Activated CD4-positive, CD25-positive, alpha-beta regulatory T cell treated with anti-CD3 and anti-CD28 coated beads, Interleukin-2, amount 50 U/mL, for 16 hours (primary cell): ENCODE data around the gene FBXL16.

Source experiments
- DNase-seq: peaks from one replicate; pipeline ENCODE4 v3.0.0-alpha.2; 2020; ENCODE audit warnings: low read depth, low spot score

Gene FBXL16

DNA sequence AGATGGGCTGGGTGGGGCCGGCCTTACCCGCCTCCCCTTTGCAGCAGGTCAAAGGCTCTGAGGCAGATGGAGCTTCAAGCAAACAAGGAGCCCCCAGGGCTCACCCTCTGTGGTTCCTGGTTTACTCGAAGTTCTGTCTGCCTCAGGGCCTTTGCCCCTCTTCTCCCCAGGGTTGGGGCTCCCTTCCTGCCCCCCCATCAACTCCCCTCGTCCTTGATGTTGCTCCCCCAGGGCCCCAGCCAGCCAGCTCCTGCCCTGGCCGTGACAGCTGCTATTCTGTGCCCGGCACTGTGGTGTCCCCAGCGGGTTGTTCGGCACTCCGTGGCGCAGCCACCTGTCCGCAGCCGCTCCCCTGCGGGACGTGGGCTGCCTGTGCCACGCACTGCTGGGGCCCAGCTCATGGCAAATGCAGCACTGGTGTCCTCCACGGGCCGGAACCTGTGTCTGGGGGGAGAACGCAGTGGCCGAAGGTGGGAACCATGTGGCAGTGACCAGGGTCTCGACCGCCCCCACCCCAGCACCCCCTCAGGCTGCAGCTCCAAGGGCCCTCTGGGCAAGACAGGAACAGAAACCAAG, 5.0 kb upstream of the FBXL16 start:
- DNase-seq, result no peak

GRCh38 chr16:709566-710499, 4.2 kb upstream of the FBXL16 start:
- no peak for DNase-seq

GRCh38 chr16:708959-709358, 3.4 kb upstream of the FBXL16 start:
- no peak for DNase-seq

- no peak for DNase-seq
These were observed 2.4 kb upstream of the FBXL16 start for GRCh38 chr16:708019-708418.

DNA sequence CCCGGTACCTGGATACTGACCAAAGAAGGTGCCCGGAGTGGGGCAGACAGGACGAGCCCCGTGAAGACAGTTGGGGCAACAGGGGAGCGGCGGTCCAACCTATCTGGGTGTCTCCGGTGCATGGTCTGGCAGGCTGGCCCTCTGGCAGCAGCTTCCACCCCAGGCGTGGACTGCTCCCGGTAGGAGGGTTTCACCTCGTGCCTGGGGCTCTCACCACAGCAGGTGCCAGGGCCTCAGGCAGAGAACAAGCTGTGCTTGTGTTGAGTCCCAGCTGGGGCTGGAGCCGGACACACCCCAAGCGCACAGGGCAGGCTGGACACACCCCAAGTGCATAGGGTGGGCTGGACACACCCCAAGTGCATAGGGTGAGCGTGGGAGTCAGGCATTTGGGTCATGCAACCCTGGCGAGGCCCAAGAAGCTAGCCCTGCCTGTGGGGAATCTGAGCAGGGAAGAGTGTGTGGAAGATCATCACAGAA, 1.5 kb upstream of the FBXL16 start:
- no peak for DNase-seq

DNA sequence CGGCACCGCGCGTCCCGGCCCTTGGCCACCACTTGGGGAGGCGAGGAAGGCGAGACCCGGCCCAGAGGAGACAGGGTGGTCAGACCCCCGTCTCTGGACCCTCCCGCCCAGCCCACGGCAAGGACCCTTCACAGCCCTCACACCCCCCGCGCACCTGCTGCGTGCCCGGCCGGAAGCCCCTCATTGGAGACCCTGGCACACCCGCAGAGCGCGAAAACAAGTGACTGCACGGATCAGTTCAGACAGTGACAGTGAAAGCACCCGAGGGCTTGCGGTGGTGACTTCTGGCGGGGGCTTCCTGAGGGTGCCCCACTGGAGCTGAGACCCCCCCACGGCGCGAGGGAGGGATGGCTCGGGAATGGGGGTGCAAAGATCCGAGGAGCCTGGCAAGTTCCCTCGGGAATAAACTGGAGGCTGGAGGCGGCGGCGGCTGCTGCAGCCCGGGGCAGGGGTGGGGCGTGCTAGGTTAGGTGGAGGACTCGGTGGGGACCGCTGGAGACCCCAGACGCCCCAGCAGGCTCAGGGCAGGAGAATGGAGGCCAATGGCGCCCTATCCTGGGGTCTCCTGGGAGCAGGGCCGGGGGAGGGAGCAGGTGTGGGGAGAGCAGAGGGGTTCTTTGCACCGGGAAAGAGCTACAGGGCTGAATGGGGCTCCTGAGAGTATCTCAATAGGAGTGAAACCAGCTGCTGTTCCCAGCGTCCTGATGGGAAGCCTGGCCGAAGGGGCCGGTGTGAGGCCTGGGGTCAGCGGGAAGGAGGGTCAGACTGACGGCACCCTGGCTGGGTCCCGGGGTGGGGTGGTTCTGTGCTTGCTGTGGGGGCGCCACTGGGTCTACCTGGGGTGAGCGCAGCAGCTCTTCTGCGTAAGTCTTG, 824 bp upstream of the FBXL16 start:
- no peak for DNase-seq

DNA sequence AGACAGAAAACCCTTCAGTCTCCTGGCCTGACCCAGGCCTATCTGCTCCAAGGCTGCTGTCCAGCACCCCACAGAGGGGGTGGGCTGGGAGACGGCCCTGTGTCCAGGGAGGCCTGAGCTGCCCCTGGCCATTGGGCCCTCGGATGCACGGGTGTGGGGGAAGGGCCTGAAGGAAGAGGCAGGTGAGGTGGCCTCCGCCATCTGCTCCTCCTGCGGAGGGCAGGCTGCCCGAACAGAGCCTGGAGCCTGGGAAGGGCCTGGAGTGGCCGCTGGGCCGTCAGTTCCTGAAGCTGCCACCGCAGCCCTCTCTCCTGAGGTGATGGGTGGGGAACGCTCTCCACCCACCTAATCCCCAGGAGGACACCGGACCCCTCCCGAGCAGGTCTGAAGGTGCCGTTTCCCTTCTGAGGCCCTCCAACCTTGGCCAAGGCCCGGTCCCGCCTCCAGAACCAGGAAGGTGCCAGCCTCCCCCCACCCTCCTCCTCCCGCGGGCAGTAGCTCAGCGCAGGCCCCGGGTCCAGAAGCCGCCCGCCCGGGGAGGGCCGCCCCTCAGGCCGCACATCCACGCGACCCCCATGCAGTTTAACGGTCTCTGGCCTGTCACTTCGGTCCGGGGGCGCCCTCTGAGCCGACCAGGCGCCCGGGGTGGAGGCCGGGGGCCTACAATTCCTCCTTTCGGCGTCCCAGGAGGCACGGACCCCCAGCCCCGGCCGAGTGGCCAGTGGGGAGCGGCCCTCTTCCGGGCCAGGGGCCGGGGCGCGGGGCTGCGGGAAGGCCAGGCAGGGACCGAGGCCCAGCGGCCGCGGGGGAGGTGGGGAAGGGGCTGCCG, 835 bp downstream of the FBXL16 start:
- no peak for DNase-seq

DNA sequence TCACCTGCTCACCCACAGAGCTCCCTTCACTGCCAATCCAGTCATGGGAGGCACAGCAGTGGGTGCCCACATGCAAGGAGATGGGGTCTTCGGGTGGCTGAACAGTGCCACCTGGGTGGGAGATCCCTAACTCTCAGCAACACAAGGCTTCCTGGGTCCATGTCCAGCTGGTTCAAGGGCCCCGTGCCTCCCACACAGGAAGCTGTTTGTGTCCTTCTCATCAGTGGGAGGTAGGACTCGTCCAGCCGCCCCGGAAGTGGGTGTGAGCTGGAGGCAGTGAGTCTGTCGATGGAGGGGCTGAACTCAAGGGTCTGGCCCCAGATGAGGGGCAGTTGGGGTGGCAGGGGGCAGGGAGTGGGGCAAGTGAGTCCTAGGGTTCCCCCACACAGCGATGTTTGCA, 1.6 kb downstream of the FBXL16 start:
- no peak for DNase-seq

- no peak for DNase-seq
These were observed 2.2 kb downstream of the FBXL16 start for GRCh38 chr16:703406-703805.

- DNase-seq, result no peak
These were observed 3.3 kb downstream of the FBXL16 start for GRCh38 chr16:702341-702740.

GRCh38 chr16:700684-701584, 4.7 kb downstream of the FBXL16 start:
- DNase-seq, result no peak

- DNase-seq, result no peak
These were observed 6.5 kb downstream of the FBXL16 start for GRCh38 chr16:698911-699671.

GRCh38 chr16:695355-696089, 10.1 kb downstream of the FBXL16 start:
- peak; percentile 40 for DNase-seq

- DNase-seq, result no peak
These were observed 10.7 kb downstream of the FBXL16 start for GRCh38 chr16:694863-695354.

DNA sequence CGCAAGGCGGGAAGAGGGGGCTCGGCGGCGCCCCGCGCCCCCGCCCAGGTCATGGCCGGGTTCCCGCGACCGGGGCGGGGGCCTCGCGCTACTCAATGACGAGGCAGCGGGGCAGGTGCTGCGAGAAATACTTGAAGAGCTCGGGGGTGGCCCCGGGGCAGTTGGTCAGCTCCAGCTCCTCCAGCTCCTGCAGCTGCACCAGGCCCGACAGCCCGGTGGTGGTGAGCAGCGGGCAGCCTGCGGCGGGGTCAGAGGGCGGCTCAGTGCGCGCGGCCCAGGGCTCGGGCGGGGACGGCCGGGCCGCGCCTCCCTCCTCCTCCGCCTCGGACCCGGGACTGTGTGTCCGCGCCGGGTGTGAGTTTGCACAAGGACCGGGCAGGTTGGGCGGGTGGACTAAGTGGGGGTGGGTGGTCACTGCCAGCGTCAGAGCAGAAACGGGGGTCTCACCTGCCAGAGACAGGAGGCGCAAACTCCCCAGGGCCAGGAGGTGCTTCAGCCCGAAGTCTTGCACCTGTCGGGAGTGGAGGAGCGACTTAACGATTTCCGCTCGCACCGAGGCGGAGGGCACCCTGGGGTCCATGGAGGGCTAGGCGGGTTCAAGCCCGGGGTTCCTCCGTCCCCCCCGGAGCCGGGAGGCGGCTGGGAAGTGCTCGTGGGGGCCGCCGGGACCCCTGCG, 11.3 kb downstream of the FBXL16 start:
- no peak for DNase-seq

- DNase-seq, result no peak
These were observed 11.8 kb downstream of the FBXL16 start for GRCh38 chr16:693766-694165.

GRCh38 chr16:693364-693763, 12.2 kb downstream of the FBXL16 start:
- no peak for DNase-seq
